HG03442 (cell line): ENCODE measurements around the gene FSTL4.

Experiments
- ATAC-seq: cut with Tn5 transposase; IDR thresholded peaks from one replicate; pipeline ENCODE4 v1.9.1; 2021; ENCODE audit warnings: mild to moderate bottlenecking, moderate library complexity; ENCODE audit not compliant: unreplicated experiment

Gene FSTL4

DNA sequence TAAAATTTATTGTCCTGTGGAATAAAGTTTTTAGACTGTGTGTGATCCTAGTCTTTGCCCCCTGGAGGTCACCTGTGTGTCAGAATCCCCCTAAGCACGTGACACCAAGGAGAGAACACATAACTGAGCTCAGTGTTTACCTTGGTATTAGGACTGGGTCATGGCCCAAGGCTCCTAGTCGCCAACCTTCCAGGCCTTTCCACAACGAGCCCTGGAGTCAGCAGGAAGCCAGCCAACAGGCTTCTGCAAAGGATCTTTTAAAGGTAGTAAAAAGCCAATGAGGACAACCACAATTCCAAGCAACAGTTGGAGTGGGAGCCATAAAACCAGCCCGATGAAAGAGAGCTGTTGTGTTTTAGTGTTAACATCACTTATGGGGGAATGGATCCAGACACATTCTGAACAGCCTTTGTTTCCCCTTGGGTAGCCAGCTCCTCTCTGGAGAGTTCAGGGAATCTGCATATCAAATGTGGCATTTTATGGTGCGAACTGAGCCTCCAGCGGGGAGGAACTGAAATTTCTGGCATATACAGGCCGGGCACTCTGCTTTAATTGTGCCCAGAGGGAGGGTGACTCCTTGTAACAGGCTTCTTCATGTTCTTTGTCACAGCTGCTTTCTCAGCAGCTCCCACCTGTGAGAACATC is 239.9 kb downstream of the FSTL4 start:
- no peak for ATAC-seq

DNA sequence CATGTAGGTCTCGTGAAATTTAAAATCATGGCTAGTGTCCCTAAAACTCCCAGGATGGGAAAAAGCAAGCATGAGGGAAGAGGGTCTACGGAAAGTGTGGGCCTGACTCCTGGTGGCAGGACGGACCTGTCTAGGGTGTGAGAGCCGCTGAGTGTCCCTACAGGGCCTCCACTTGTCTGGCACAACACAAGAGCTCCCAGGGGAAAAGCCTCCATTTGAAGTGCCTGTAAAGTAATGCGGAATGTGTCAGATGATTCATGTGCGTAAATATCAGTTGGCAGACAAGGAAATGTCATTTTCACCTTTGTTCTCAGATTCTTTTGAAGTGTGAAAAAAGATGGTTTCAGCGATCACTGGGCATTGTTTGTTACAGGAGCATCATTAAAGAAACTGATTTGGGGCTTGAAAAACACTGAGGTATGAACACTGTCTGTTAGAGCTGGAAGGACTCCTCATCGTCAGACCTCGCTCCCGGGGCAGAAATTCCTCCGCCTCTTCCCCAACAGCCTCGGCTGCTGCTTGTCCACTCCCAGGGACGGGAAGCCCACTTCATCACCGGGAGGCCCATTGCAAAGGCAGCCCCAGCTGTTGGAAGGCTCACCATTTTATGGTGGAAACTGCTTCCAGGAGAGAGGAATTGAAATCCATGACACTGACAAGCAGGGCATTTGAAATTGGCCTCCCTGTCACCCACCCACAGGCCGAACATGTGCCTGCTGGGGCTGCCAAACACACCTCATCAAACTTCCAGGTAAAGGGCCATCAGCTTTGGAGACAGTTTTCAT is 240.8 kb downstream of the FSTL4 start:
- ATAC-seq: no peak

DNA sequence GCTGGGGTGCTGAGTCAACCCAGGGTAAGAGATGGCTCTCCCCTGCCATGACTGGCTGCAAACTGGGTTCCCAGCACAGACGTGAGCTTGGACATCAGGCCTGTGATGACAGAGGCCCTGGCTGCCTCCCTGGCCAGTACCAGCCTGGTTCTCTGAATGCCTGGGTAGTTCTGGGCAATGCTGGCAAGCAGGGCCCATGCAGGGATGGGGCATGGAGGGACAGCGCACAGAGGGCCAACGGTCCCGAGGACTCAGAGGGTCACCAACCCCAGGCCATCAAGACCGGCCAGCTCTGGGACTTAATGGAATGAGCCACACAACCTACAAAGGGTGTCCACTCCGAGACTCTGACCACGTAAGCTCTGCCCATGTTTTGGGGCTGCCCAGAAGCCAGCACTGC is 241.4 kb downstream of the FSTL4 start:
- ATAC-seq: no peak

DNA sequence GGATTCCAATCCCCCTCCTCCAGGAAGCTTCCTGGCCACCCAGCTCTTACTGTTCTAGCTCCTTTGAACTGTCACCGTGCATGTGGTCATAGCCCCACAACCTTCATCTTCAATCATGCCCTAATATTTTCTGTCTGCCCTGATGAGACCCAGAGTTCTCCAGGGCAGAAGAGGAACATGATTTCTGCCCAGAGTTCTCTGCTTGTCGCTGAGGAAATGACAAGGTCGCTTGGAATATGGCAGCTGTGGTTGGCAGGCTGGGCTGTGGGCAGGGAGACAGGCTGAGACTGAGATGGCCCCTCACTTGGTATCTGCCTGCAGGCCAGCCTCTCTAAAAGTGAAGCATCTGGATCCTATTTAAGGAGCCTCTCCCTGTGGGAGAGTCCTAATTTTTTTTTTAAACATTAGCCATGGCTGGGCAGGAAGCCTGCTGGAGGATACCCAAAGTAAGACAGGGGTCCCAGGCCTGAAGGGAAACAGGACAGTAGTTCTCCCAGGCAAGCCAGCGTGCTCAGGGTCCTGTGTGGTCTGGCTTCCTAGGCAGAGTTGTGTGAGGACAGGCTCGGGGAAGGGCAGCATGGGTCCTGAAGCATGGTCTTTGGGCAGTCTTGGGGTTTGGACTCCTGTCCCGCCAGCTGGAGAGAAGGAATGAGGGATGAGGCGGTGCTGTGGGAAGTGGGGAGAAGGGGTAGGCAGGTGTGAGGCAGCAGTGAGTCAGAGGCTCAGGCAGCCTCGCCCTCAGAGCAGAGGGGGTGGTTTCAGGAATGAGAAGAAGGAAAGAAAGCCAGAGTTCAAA is 242.1 kb downstream of the FSTL4 start:
- ATAC-seq: no peak

DNA sequence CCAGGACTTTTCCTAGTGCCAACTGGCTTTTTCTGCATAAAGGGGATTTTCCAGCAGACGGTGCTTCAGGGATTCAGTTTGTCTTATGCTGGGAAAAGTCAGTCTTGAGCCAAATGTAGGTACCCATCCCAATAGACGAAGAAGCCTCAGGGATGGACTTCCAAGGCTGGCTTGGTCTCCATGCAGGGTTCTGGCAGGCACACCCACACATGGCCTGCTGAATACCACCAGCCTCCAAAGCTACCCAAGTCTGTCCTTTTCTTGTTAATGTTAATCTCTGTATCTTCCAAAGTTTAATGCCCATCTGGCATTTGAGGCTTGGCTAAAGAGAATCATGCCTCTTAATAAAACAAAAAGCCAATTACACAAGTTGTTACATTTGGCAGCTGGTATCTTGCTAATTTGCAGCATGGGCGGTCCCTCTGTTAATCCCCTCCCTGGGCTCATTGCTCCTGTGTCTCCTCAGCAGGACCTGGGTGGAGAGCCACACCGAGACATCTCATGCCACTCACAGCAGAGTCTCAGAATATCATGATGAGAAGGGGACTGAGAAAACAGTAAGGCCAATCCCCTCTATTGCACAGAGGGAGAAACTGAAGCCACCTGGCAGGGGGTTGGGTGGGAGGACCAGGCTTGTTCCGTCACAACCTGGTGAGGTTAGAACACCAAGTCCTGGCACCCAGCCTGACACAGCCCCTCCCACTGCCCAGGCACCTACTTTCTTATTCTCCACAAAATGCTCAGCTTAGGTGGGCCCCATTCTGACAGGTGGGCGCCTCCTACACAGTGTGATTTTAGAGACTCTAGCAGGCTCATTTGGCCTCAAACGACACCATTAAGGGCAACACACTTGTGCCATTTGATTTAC is 243.2 kb downstream of the FSTL4 start:
- ATAC-seq: no peak

DNA sequence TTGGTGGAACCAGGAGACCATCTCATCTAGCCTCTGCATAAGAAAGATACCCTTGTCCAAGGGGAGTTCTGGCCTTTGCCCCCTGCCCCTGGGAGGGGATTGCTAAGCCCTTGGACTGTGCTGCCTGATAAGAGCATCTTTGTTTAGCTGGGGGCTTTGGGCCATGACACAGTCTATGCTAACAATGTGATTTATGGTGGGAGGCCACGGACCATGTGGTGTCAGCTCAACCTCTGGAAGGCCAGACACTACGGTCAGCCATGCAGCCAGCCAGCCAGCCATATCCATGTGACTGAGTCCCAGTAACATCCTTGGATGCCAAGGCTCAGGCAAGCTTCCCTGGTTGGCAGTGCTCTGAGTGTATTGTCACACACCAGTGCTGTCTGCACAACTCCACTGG is 244.4 kb downstream of the FSTL4 start:
- no peak for ATAC-seq

DNA sequence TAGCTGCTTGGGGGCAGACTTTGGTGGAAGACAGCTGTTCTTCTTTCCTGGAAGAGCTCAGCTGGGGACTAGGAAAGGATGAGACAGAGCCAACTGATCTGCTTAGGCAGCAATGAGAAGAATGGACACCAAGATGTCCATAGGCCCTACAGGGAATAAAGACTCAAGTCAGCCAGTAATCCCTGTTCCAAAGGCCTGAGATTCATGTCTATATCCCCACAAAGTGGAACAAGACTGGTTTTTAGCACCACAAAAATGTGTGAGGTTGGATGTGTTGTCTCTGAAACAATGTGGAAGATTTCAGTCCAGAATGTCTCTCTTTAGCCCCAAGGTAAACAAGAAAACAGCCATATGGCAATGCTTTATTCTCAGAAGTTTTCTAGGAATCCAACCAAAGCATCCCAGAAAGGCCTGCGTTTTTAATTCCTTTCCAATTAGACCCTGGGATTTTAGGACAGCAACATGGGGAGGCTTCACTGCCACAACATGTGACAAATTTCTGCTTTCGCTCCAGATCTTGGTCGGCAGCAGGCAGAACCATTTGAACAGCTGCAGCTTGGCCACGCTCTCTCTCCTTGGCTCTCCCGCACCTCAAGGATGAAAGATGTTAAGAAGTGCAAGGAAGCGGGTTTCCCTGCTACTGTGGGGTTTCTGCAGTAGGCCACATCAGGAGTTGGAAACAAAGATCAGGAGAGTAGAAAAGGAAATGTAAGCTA is 245.1 kb downstream of the FSTL4 start:
- ATAC-seq: no peak

DNA sequence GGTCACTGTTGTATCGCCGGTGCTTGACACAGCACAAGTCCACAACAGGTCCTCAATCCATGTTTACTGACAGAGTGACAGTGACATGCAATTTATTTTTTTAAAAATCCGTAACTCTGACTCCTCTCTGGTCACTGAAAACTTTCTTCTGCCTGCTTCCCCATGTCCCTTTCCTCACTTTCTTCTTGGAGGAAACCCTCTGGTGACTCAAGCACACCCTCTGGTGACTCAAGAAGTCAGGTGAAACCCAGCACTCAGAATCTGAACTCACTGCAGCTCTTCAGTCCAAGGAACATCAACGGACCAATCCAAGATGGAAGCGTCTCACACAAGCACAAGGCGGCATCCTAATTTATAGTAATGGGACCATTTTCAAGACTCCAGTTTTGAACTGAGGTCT is 245.9 kb downstream of the FSTL4 start:
- no peak for ATAC-seq

DNA sequence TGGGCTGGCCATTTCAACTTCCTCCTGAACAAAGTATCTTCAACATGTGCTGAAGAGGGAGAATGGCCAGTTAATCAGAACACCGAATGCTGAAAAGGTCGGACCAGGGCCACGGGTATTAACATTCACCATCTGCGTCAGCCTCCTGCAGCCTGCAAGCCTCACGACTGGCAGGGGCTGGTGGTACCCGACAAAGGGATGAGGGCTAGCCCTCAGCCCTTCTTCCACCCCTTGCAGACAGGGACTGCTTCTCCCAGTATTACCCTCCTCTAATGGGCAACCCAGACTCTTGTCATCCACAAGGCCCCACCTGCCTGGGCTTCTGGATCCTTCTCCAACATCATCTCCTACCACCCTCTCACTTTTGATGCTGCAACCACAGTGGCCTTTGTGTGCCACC is 246.6 kb downstream of the FSTL4 start:
- no peak for ATAC-seq

DNA sequence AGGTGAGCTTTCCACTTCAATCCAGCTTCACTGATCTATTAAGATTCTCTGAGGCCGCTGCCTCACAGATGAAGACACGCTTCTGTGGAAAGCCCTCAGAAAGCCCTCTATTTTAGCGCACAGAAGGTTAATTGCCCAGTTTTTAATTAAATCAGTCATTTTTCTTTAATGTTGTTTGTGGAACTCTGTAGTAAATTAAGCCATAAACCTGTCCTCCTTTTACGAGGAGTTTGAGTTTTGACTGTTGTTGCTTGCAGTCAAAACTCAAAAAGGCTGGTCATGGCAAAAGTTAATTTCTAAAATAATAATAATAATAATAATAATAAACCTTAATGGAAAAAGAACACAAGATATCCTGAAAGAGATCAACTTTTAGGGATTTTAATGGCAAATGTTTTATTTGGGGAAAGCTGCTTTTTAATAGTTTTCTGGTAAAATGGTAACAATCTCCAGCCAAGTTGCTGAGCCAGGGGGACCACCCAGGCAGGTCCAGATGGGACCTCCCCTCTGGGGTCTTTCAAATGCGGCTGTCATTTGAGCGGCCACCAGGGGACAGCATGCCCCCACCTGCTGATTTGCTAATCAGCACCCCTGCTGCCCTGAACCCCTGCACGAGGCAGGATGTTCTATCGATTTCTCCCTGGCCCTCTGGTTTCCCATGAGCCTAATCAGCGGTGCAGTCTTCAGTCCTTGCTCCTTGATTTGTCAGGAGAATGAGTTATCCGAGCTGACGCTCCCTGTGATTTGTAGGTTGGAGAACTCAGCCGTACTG is 247.2 kb downstream of the FSTL4 start:
- no peak for ATAC-seq

DNA sequence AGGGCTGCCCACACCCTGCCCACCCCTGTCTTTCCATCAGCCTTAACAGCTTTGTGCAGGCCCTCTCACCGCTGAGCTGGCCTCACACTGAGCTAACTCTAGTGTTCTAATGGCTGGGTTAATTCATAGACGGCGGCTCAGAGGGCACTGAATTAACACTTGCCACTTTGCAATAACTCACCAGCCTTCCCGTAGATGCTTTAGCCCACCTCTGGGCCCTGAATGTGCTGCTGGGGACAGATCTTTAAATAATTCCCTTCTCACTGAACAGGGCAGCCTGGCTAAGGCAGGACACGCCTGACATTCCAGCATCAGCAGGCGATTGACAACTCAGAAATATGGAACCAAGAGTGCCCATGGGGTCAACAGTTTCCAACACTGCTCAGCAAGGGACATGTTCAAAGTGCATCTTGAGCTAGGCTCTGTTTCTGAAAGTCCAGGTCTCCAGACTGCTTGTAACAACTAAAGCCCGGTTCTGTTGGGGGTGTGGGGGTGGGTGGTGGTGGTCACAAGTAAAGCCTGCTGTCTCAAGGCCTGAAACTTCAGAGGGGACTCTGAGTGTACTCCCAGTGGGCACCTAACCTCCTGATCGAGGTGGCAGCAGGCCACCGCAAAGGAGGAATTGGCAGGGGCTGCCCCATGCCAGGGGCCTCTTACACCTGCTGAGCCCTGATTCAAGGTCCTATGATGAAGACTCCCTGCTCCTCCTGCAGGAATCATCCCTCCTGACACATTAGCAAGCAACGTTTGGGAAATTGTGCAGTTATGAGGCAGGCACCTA is 248.3 kb downstream of the FSTL4 start:
- no peak for ATAC-seq

DNA sequence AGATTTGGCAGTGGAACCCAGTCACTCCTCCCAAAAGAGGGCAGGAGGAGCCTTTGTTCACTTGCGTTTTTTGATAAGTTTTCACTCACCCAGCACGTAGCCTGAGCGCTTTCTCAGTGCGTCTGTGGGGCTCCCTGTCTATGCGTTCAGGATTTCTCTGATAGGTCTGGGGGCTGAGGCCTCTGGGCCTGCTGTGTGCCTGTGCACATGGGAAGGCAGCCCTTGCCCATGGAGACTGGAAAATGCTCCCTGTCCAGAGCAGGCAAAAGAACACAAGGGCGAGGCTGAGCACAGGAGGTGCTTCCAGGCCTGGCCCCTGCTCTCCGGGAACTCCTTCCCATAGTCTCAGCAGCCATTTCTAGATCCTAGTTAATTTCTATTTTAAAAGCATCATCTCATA is 249.9 kb downstream of the FSTL4 start:
- ATAC-seq: no peak

DNA sequence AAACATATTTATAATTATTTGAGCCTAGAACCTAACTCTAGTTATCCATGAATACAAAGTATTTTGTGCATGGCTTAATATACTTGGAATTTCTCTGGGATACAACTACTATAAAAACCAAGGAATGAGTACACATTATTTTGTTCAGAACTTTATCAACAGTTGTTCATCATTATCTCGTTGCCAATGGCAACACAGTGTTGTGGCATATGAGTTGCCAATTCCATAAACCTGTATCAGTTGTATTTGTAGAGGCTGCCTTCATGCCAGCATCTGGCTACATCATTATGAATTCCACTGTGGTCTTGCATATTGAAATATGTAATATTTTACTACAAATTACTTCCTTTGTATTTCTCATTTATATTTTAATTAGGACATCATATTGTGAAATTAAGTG is 250.4 kb downstream of the FSTL4 start:
- ATAC-seq: no peak

DNA sequence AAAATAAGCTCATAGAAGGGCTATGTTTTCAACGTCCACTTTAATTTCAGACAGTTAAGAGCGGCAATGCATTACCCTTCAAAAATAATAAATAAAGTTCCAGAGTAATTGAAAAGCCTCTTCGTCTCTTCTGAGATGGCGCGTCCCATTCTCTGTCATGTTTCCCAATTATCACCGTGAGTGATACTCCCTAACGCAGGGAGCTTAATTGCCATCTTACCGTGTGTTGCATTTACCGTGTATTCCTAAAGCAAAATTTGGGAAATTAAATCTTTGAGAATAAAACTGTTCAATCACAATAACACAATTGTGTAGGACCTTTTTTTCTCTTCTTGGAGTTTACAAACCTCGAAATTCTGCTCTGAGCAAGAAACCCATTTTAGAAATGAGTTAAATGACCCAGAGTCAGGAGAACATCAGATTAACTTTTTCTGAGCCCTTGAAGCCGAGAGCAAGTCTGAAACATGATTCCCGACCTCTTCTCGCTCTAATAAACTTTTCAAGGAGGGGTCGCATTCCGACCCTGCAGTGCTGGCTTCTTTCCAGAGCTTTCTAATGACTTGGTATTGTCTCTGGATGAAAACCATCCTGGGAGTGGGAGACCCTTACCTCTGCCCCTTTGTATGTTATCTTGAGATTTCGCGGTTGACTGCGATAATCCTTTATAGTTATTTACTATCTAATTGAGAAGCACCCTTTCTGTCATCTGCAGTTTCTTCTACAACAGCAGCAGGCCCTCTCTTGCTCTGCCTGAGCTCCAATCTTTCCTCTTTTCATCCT is 251.5 kb downstream of the FSTL4 start:
- no peak for ATAC-seq

DNA sequence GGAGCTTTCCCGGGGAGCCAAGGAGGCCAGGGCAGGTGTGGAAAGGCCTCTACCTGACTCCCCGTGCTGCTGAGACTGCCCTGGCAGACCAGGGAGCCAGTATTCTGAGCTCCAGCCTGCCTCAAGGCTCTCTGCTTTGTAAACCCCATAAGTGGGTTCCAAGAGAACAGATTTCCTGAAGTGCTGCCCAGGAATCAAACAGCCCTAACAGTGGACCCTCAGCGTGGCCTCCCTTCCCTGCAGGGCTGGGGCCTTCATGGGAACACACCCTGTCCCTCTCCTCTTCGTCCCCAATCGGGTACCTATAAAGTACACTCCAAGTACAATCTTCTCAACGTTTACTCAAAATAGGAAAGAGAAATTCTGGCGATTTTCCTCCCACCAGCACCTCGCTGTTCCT is 252.5 kb downstream of the FSTL4 start:
- no peak for ATAC-seq

DNA sequence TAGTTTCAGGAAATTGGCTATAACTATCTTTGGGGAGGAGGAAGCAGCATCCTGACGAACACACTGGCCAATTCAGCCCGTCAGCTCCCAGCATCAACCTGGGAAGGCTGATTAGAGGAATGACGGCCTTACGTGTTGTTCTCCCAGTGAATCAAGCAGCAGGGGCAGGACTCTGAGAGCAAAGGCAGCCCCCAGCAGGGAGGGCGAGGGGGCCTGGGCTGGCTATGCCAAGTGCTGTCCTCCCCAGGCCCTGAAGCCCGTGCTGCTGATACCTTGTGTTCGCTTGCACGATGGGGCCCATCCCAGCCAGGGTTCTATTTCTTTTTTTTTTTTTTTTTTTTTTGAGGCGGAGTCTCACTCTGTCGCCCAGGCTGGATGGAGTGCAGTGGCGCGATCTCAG is 254.1 kb downstream of the FSTL4 start:
- no peak for ATAC-seq

DNA sequence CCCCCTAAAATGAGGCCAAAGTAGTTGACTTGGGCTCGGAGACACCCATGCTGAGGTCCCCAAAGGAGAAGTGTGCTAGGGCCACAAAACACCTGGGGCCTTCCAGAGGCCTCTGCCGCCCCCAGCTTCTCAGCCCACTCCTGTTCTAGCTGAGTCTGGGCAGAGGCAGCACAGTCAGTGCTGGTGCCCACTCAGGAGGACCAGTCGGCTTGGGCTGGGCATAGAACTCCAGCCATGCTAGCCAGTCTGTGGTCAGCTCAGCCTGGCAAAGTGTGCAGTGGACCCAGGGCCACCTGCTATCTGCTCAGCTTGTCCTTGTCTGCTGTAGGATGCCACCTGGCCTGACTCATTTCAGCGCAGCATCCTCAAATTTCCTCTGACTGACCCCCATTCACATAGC is 254.6 kb downstream of the FSTL4 start:
- no peak for ATAC-seq

DNA sequence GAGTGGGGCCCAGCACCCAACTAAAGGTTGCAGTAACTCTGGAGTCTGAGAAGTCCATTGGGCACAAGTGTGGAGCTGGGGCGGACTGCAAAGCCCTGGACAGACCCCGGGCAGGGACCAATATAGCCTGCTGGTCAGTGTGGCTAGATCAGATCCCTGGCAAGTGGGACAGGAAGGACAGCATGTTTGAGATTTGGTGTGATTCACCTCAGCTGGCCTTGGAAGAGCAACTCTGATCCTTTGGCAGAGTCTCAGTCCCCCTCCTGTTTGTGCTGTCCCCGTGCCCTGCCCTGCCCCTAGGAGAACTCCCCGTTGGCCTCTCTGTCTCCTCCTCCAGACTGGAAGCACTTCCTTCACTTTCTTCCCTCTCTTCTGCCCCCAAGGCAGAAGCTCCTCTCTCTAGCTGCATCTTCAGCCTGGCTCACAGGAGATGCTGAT is 255.3 kb downstream of the FSTL4 start:
- no peak for ATAC-seq
